Activated T-helper 1 cell treated with anti-CD3 and anti-CD28 coated beads, Interleukin-12 subunit alpha, Interleukin-12 subunit beta, Interleukin-2, Interleukin-4 antibody, amounts not matched to agents 30 ng/mL and 10 ng/mL and 1 ng/mL, durations not matched to agents 14 hours and 24 hours and 36 hours (primary cell): ENCODE measurements around the gene RANGAP1. TPM values are rescaled to one million over a fixed set of nuclear protein-coding genes. Genes with fewer than 3 reads are reported as not detected.
"Not testable (repeated sequence)": the region's sequence is repeated elsewhere in the genome, so short reads cannot be mapped to it uniquely, and the experiment has no call there.

Experiments
- DNase-seq: peaks from one replicate; pipeline ENCODE4 v3.0.0; 2021; ENCODE audit warnings: low spot score
- H3K27ac Mint-ChIP-seq: one replicate; pipeline ENCODE4 v1.8.0; 2021; ENCODE audit warnings: mild to moderate bottlenecking, mixed read lengths
- H3K27me3 Mint-ChIP-seq: one replicate; pipeline ENCODE4 v1.8.0; 2022; ENCODE audit warnings: mild to moderate bottlenecking, moderate library complexity, mixed read lengths; ENCODE audit not compliant: insufficient read depth
- H3K36me3 Mint-ChIP-seq: one replicate; pipeline ENCODE4 v1.8.0; 2021; ENCODE audit warnings: low read depth, mixed read lengths
- H3K4me1 Mint-ChIP-seq: one replicate; pipeline ENCODE4 v1.8.0; 2021; ENCODE audit warnings: low read depth, mixed read lengths
- H3K4me3 Mint-ChIP-seq: one replicate; pipeline ENCODE4 v1.8.0; 2021; ENCODE audit warnings: mild to moderate bottlenecking, moderate library complexity, mixed read lengths
- H3K9me3 Mint-ChIP-seq: one replicate; pipeline ENCODE4 v1.8.0; 2021; ENCODE audit warnings: mixed read lengths
- intact Hi-C: fragments of 100-400 bp; cut with micrococcal nuclease; formaldehyde crosslinking; loops from one replicate; pipeline ENCODE4 v1.15.1; 2024
- total RNA-seq: library from RNA; stranded (reverse); gene quantifications from 2 replicates; pipeline ENCODE4 v1.2.3, GENCODE V29; 2022

RANGAP1 gene
- total RNA-seq, 1 donor from 2014 or later, result 197 TPM

DNA sequence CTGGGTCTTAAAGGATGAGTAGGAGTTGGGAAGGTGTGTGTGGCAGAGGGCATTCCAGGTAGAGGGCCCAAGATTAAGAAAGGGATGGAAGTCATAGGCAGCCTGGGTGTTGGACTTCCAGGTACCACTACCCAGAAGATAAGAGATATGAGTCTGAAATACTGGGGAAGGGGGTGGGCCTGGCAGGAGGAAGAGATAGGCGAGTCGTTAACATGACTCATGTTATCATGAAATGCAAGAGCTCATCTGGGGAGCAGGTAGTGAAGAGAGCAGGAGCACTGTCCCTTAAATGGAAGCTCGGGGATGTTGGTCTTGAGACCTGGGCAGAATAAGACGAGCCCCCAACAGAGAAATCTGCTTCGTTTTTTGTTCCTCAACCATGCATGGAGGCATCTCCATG, 25.5 kb upstream of the RANGAP1 start:
- peaks cover 28% of the 10 kb centered on the region for H3K36me3 Mint-ChIP-seq
- intact Hi-C loops, result no loop called here
- H3K4me1 Mint-ChIP-seq, result peaks cover 26% of the 10 kb centered on the region
- peak overlapping the region; percentile 18 for H3K27ac Mint-ChIP-seq
- H3K4me3 Mint-ChIP-seq, result no peak overlapping the region
- H3K9me3 Mint-ChIP-seq, result no peaks in the 10 kb centered on the region
- H3K27me3 Mint-ChIP-seq, result no peaks in the 10 kb centered on the region
- DNase-seq, result no peak

GRCh38 chr22:41310336-41310735, 24.3 kb upstream of the RANGAP1 start:
- Mint-ChIP-seq H3K27me3 (no peaks in the 10 kb centered on the region), H3K4me3 (no peak overlapping the region), H3K4me1 (peaks cover 33% of the 10 kb centered on the region), H3K36me3 (peaks cover 28% of the 10 kb centered on the region), H3K9me3 (no peaks in the 10 kb centered on the region), H3K27ac (no peak overlapping the region)
- DNase-seq, result no peak
- intact Hi-C loops, result no loop called here

- intact Hi-C loops, result no loop called here
- H3K27ac Mint-ChIP-seq, result peak overlapping the region; percentile 65
Measured at GRCh38 chr22:41308544-41308947, 22.6 kb upstream of the RANGAP1 start.

DNA sequence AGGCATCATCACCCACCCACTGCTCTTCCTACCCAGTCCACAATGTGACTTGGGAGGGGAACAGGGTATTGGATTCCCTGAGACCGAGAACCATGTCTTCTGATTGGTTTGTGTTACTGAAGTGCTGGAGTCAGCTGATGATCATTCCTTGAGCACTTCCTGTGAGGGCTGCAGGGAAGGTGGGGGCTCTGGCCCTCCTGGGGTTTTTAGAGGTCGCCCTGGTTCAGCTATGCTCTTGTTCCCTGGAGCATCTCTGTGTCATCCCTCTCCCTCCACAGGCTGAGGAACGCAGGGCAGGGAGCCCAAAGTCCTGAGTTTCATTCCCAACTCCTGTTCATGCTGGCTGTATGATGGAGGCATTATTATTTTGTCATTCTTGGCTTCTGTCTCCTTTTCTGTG, 22.1 kb upstream of the RANGAP1 start:
- peak overlapping the region; percentile 34 for H3K27ac Mint-ChIP-seq

More at GRCh38 chr22:41308544-41308947, 22.6 kb upstream of the RANGAP1 start:
- Mint-ChIP-seq H3K4me3 (no peak overlapping the region), H3K9me3 (no peaks in the 10 kb centered on the region), H3K4me1 (peaks cover 45% of the 10 kb centered on the region), H3K27me3 (no peaks in the 10 kb centered on the region), H3K36me3 (peaks cover 32% of the 10 kb centered on the region)
- DNase-seq, result no peak

DNA sequence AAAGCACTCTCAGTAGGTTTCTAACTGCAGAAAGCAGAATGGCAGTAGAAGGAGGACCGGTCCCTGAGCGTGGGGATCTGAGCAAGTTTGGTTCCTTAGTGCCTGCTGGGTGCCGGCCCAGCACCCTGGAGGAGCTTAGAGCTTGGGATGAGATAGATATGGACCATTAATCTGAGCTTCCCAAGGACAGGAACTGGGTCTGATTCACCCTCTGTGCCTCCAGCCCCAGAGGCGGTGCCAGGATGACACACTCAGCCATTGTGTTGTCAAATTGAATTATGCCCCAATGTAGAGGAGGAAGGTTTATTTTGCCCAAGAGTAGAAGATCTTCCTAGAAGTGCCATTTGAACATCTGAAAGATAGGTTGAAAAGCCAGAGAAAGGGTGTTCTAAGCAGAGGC, 19.7 kb upstream of the RANGAP1 start:
- Mint-ChIP-seq H3K36me3 (peaks cover 29% of the 10 kb centered on the region), H3K4me1 (peaks cover 50% of the 10 kb centered on the region), H3K4me3 (no peak overlapping the region), H3K9me3 (no peaks in the 10 kb centered on the region), H3K27ac (peak overlapping the region; percentile 12), H3K27me3 (no peaks in the 10 kb centered on the region)
- DNase-seq, result no peak
- intact Hi-C loops, result no loop called here

More for the DNA sequence above, 22.1 kb upstream of the RANGAP1 start:
- H3K9me3 Mint-ChIP-seq, result no peaks in the 10 kb centered on the region
- peaks cover 50% of the 10 kb centered on the region for H3K4me1 Mint-ChIP-seq
- no peaks in the 10 kb centered on the region for H3K27me3 Mint-ChIP-seq
- H3K4me3 Mint-ChIP-seq, result no peak overlapping the region
- intact Hi-C loops, result no loop called here
- H3K36me3 Mint-ChIP-seq, result peaks cover 34% of the 10 kb centered on the region
- no peak for DNase-seq

DNA sequence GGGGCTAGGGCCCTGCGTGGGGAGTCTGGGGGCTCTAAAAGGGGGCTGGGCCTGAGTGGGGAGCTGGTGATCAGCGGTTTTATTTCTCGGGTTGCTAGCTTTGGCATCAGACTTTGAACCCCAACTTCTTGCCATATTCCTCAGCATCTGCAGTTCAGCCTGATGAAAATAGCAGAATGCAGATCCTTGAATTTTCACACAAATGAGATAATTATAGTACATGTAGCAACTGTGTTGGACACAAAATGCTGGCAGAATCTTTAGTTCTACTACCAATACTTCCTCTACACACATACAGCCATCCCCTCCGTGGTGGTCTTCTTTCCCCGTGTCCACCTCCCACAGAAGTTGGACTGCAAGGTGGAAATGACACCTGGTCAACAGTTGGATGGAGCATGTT, 16.8 kb upstream of the RANGAP1 start:
- no peak for DNase-seq
- Mint-ChIP-seq H3K4me3 (peak overlapping the region; percentile 87), H3K27ac (peak overlapping the region; percentile 78), H3K27me3 (no peaks in the 10 kb centered on the region), H3K4me1 (peaks cover 43% of the 10 kb centered on the region), H3K36me3 (peaks cover 19% of the 10 kb centered on the region), H3K9me3 (no peaks in the 10 kb centered on the region)
- intact Hi-C loops, result loop anchor here (5.0 kb wide), 2 partner anchors 211 to 446 kb away; partner anchors contain the start of genes EP300, ST13 and XPNPEP3

- Mint-ChIP-seq H3K27ac (peak overlapping the region; percentile 78), H3K27me3 (no peaks in the 10 kb centered on the region), H3K36me3 (peaks cover 13% of the 10 kb centered on the region), H3K4me1 (peaks cover 37% of the 10 kb centered on the region), H3K9me3 (no peaks in the 10 kb centered on the region), H3K4me3 (peak overlapping the region; percentile 87)
- intact Hi-C loops, result loop anchor here (5.0 kb wide), 2 partner anchors 210 to 445 kb away; partner anchors contain the start of genes EP300, ST13 and XPNPEP3
- DNase-seq, result no peak
Measured at GRCh38 chr22:41302021-41302767, 16.2 kb upstream of the RANGAP1 start.

GRCh38 chr22:41301085-41302020, 15.4 kb upstream of the RANGAP1 start, which contains the start of gene ZC3H7B:
TSS of gene ZC3H7B (plus strand) at chr22:41301525. CDS start at chr22:41320661, 19,136 bp downstream.
- Mint-ChIP-seq H3K4me1 (peaks cover 36% of the 10 kb centered on the region), H3K9me3 (no peaks in the 10 kb centered on the region), H3K27me3 (no peaks in the 10 kb centered on the region), H3K27ac (peak within 1 kb of the TSS; percentile 82), H3K4me3 (peak within 1 kb of the TSS; percentile 87), H3K36me3 (peaks cover 11% of the 10 kb centered on the region)
- intact Hi-C loops, result loop anchor here (1.0 to 5.0 kb wide), 4 partner anchors 15 to 444 kb away; partner anchors contain the start of genes EP300, RANGAP1, ST13 and TEF
- DNase-seq, result peak; percentile 81

DNA sequence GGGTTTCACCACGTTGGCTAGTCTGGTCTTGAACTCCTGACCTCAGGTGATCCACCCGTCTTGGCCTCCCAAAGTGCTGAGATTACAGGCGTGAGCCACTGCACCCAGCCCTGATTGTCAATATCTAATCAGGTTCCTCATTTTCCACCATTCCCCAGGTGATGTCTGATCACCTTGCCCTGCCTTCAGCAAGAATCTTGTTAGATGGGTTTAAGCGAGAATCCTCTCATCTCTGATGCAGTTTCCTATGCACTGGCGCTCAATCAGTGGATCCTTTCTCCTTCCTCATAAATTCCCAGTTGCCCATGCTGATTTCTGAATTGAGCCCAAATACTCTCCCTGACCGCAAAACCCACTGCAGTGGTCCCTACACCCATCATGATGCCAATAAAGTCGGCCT, 14.7 kb upstream of the RANGAP1 start:
- peak overlapping the region; percentile 82 for H3K27ac Mint-ChIP-seq
- H3K27me3 Mint-ChIP-seq, result no peaks in the 10 kb centered on the region
- H3K9me3 Mint-ChIP-seq, result no peaks in the 10 kb centered on the region
- DNase-seq, result no peak
- H3K36me3 Mint-ChIP-seq, result peaks cover 11% of the 10 kb centered on the region
- peak overlapping the region; percentile 85 for H3K4me3 Mint-ChIP-seq
- intact Hi-C loops, result loop anchor here (1.0 to 5.0 kb wide), 4 partner anchors 14 to 443 kb away; partner anchors contain the start of genes EP300, RANGAP1, ST13 and TEF
- peaks cover 32% of the 10 kb centered on the region for H3K4me1 Mint-ChIP-seq

- intact Hi-C loops, result no loop called here
- Mint-ChIP-seq H3K4me1 (peaks cover 7% of the 10 kb centered on the region), H3K9me3 (no peaks in the 10 kb centered on the region), H3K4me3 (no peak overlapping the region), H3K27ac (no peak overlapping the region), H3K36me3 (peaks cover 2% of the 10 kb centered on the region), H3K27me3 (no peaks in the 10 kb centered on the region)
- DNase-seq, result no peak
Measured at GRCh38 chr22:41296826-41297667, 11.1 kb upstream of the RANGAP1 start.

DNA sequence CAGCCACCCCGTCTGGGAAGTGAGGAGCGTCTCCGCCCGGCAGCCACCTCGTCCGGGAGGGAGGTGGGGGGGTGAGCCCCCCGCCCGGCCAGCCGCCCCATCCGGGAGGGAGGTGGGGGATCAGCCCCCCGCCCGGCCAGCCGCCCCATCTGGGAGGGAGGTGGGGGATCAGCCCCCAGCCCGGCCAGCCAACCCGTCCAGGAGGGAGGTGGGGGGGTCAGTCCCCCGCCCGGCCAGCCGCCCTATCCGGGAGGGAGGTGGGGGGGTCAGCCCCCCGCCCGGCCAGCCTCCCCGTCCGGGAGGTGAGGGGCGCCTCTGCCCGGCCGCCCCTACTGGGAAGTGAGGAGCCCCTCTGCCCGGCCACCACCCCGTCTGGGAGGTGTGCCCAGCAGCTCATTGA, 8.8 kb upstream of the RANGAP1 start:
- H3K9me3 Mint-ChIP-seq, intact Hi-C loops, H3K27ac Mint-ChIP-seq, H3K4me1 Mint-ChIP-seq, DNase-seq, H3K27me3 Mint-ChIP-seq, H3K4me3 Mint-ChIP-seq, H3K36me3 Mint-ChIP-seq: not testable (repeated sequence)
